ENCODE data around the gene TTYH3.
"Not testable (repeated sequence)": the region's sequence is repeated elsewhere in the genome, so short reads cannot be mapped to it uniquely, and the experiment has no call there.

The TTYH3 gene

GRCh38 chr7:2688409-2689342, 56.9 kb downstream of the TTYH3 start:
- DNase-seq (ENCODE audit: low spot score) = no peak

DNA sequence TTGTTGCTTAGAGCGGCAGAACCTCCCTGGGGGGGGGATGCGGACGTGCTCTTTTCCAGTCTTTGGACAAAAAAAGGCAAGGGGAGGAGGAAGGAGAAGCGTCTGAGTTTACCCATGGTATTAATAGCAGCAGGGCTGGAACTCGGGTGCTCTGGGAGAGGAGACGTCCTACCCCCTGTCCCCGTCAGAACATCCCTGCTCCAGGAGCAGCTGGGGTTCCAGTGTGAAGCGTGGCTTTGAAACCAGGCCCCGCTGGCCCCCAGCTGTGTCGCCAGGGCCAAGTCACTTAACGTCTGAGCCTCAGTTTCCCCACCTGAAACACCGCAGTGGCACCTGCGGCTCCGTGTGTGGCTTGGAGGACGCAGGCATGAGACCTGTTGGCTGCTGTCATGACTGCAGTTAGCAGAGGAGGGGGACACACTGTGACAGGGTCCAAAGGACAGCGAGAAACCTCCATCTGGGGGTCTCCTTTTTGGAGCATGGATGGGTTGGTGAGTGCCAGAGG, 57.6 kb downstream of the TTYH3 start:
- DNase-seq (ENCODE audit: low spot score) = no peak

DNA sequence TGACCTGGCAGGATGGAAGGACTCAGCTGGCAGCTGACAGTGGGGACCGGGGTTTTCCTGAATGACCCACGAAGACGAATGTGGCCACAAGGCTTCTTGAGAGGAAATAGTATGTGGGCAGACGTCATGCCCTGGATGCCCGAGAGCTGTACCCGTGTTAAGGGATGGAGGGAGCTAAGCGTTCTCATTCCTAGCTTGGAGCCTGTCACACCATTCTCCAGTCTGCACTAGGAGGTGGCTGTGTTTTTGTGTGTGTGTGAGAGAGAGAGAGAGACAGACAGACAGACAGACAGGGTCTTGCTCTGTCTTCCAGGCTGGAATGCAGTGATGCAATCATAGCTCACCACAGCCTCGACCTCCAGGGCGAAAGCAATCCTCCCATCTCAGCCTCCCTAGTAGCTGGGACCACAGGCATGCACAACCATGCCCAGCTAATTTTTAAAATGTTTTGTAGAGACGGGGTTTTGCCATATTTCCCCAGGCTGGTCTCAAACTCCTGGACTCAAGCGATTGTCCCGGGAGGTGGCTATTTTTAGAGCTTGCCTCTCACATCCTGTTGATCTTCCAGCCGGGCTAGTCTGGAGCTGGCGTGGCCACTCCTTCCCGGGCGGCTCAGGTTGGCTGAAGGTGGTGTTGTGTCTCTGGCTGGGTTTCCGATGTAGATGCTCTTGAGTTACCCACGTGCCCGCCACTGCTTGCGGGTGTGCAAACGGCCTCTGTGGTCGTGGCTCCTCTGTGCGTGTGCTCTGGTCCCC, 58.3 kb downstream of the TTYH3 start:
- DNase-seq (ENCODE audit: low spot score) = no peak

DNA sequence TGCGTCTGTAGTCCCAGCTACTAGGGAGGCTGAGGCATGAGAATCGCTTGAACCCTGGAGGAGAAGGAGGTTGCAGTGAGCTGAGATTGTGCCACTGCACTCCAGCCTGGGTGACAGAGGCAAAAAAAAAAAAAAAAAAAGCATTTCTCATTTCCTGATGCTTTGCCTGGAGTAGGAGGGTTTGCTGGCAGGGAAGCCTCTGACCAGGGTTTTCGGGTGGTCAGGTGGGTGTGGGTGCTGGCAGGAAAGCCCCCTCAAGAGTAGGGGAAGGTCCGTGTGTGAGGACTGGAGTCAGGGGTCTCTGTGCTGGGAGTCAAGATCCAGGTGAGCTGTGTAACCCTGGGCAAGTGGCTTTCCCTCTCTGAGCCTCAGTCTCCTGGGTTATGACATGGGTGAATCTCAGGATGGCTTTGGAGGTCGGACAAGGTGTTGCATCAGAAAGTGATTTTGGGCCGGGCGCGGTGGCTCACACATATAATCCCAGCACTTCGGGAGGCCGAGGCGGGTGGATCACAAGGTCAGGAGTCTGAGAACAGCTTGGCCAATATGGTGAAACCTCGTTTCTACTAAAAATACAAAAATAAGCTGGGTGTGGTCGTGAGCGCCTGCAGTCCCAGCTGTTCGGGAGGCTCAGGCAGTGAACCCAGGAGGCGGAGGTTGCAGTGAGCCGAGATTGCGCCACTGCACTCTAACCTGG, 59.4 kb downstream of the TTYH3 start:
- no peak for DNase-seq (ENCODE audit: low spot score)

GRCh38 chr7:2691932-2692439, 60.2 kb downstream of the TTYH3 start:
- not testable (repeated sequence) for DNase-seq (ENCODE audit: low spot score)

- DNase-seq (ENCODE audit: low spot score) = no peak
Observed at GRCh38 chr7:2692543-2692942, 60.8 kb downstream of the TTYH3 start.

GRCh38 chr7:2693420-2694121, 61.8 kb downstream of the TTYH3 start:
- DNase-seq (ENCODE audit: low spot score) = not testable (repeated sequence)

GRCh38 chr7:2694122-2694436, 62.3 kb downstream of the TTYH3 start:
- DNase-seq (ENCODE audit: low spot score) = not testable (repeated sequence)

- DNase-seq (ENCODE audit: low spot score) = no peak
Observed at GRCh38 chr7:2698581-2699288, 66.9 kb downstream of the TTYH3 start.

- no peak for DNase-seq (ENCODE audit: low spot score)
Observed at GRCh38 chr7:2699289-2699620, 67.5 kb downstream of the TTYH3 start.

- DNase-seq (ENCODE audit: low spot score) = no peak
Observed at GRCh38 chr7:2700141-2700850, 68.5 kb downstream of the TTYH3 start.

- no peak for DNase-seq (ENCODE audit: low spot score)
Observed at GRCh38 chr7:2701424-2701823, 69.6 kb downstream of the TTYH3 start.

DNA sequence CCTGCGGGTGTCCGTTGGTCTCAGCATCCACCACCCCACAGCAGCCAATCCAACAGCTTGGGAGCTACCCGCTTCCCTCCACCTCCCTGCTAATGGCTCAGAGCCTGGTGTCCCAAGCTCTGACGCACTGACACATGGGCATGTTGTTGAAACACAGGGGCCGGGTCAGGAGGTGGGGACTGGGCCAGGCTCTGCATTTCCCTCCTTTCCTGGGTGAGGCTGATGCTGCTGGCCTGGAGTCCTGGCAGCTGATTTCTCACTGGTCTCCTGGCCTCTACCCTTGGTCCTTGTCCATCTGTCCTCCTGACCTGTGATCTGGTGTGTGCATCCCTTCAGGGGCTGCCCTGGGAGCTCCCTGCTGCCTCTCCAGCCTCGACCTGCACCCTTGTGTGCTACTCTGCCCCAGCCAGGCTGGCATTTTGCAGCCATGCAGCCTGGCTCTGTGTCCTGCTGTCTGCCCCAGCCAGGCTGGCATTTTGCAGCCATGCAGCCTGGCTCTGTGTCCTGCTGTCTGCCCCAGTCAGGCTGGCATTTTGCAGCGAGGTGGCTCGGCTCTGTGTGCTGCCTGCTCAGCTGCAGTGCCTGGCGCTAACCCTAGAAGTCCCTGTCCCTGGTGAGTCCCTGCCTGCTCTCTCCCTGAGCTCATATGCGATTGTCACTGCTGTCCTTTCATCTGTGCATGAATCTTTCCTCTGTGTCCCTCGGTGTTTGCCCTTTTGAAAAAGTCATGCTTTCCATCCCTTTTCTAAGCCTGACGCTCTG, 70.2 kb downstream of the TTYH3 start:
- no peak for DNase-seq (ENCODE audit: low spot score)

DNA sequence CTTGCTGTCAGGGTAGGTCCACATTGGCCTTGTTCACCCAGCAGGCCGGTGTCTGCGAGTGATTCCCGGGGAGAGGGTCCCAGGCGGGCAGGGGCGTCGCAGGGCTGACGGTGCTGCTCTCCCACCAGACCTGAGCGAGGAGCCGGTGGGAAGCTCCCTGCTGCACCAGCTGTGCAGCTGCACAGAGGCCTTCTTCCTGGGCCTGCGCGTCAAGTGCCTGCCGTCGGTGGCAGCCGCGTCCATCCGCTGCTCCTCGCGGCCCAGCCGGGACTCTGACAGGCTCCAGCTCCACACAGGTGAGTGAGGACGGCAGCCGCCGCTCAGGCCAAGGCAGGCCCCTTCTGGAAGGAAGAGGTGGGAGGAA, 70.8 kb downstream of the TTYH3 start:
- DNase-seq (ENCODE audit: low spot score) = no peak

DNA sequence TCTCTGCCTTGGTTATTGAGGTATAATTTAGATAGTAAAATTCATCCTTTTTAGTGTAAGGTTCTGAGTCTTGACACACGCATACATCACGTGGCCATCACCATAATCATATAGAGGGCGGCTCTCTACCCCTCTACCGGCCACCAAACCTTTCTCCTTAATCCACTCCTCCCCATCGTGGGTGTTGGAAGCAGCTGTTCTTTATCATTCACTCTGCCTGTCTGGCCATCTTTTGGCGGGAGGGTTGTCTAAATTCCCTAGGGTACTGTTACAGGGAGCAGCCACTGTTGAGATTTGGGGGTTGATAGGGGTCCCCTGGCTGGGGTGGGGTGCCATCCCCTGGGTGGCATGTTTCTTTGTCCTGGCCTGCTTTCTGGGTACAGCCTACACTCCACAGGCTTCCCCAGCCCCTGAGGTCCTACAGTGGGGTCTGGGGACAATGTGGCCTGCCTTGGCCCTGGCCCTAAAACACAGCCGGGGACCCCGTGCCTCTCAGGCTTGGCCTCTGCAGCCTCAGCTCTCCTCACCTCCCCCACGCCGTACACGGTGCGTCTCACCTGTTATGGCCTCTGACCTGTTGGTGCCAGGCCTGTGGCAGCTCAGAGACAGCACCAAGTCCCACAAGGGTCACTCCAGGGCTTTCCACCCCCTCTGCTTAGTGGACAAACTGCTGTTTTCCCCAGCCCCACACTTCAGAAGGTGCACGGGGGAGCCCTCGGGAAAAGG, 73.7 kb downstream of the TTYH3 start:
- DNase-seq (ENCODE audit: low spot score) = no peak

DNA sequence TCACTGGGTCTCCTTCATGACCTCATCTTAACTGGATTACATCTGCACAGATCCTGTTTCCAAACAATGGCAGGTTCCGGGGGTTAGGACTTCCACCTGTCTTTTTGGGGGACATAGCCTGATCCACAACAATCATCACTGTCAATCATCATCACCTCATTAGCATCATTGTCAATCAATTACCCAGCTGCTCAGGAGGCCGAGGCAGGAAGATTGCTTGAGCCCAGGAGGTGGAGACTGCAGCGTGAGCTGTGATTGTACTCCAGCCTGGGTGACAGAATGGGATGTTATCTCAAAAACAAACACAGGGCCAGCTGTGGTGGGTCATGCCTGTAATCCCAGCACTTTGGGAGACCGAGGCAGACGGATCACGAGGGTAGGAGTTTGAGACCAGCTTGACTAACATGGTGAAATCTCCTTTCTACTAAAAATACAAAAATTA, 74.9 kb downstream of the TTYH3 start:
- no peak for DNase-seq (ENCODE audit: low spot score)

DNA sequence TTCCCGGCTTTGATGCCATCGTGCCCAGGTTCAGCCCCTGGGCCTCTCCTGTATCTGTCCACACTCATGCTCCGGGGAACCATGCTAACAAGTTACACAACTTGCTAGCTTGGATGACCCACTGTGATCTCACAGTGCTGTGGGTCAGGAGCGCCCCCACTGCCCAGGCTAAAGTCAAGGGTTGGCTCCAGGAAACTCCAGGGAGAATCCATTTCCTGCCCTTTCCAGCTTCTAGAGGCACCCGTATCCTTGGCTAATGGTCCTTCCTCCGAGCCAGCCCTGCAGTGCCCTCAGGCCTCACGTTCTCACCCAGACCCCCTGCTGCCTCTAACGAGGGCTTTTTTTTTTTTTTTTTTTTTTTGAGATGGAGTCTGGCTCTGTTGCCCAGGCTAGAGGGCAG, 75.7 kb downstream of the TTYH3 start:
- DNase-seq (ENCODE audit: low spot score) = no peak

DNA sequence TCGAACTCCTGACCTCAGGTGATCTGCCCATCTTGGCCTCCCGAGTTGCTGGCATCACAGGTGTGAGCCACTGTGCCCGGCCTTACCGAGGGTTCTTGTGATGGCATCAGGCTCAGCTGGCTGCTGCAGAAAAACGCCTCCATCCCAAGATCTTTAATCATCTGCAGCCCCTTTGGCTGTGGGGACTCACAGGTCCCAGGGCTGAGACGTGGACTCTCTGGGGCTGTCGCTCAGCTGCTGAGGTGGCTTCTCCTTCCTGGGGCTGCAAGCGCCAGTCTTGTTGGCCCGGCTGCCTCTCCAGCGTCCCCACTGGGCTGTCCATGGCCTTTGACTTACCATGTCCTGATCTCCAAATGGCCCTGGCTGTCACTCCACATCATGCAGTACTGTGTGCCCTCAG, 76.3 kb downstream of the TTYH3 start:
- DNase-seq (ENCODE audit: low spot score) = no peak
